ENCODE data around the gene LIMCH1. TPM values are rescaled to one million over a fixed set of nuclear protein-coding genes. Genes with fewer than 3 reads are reported as not detected.
"Not testable (repeated sequence)": the region's sequence is repeated elsewhere in the genome, so short reads cannot be mapped to it uniquely, and the experiment has no call there.

LIMCH1 gene
- total RNA-seq, 2 experiments from 2014 or later = not detected

DNA sequence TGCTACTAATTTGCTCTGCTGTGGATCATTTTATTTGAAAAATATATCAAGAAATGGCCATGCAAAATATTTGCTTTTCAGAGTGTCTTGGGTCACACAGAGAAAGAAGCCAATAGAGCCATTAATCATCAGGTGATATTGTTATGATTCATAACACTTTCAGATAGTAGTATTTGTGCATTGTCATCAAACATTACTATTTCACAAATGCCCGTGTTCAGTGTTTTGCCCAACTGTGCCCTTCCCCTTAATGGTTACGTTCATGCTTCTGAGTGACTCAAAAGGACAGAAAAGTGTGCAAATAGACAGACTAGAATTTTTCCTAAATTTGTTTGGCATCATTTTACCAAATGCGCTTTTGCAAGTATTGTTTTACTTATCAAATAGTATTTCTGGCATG, 164.0 kb downstream of the LIMCH1 start:
- H3K4me1 Mint-ChIP-seq (ENCODE audit: low read depth) = no peaks in the 10 kb centered on the region
- TF ChIP-seq, protein P1, sequence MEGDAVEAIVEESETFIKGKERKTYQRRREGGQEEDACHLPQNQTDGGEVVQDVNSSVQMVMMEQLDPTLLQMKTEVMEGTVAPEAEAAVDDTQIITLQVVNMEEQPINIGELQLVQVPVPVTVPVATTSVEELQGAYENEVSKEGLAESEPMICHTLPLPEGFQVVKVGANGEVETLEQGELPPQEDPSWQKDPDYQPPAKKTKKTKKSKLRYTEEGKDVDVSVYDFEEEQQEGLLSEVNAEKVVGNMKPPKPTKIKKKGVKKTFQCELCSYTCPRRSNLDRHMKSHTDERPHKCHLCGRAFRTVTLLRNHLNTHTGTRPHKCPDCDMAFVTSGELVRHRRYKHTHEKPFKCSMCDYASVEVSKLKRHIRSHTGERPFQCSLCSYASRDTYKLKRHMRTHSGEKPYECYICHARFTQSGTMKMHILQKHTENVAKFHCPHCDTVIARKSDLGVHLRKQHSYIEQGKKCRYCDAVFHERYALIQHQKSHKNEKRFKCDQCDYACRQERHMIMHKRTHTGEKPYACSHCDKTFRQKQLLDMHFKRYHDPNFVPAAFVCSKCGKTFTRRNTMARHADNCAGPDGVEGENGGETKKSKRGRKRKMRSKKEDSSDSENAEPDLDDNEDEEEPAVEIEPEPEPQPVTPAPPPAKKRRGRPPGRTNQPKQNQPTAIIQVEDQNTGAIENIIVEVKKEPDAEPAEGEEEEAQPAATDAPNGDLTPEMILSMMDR (IDR thresholded peaks at IDR 0.05) = no peak
- no peak for DNase-seq
- no peak overlapping the region for H3K4me3 Mint-ChIP-seq
- no peak for ATAC-seq
- intact Hi-C loops (cut with micrococcal nuclease) = no loop called here
- H3K27ac Mint-ChIP-seq = no peak overlapping the region
- H3K27me3 Mint-ChIP-seq = peaks cover 11% of the 10 kb centered on the region
- ChIA-PET CTCF (interaction anchor here (2.3 to 2.4 kb wide), 2 partner anchors 8 to 185 kb away, joined by 10 read pairs; no protein-coding TSS in a partner anchor), POLR2A (no interaction called here)
- H3K36me3 Mint-ChIP-seq (ENCODE audit: low read depth) = no peaks in the 10 kb centered on the region
- H3K9me3 Mint-ChIP-seq = no peaks in the 10 kb centered on the region

DNA sequence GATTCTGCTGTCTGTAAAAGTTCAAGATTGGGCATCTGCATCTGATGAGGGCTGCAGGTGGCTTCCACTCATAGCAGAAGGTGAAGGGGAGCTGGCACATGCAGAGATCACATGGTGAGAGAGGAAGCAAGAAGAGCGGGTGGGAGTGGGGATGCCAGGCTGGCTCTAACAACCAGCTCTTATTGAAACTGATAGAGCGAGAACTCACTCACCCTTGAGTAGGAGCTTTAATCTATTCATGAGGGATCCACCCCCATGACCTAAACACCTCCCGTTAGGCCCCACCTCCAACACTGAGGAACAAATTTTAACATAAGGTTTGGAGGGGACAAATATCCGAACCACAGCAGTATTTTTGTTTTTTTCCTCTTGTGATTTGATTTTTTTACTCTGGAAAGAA, 164.8 kb downstream of the LIMCH1 start:
- H3K4me1 Mint-ChIP-seq (ENCODE audit: low read depth) = no peaks in the 10 kb centered on the region
- no peaks in the 10 kb centered on the region for H3K9me3 Mint-ChIP-seq
- no peak overlapping the region for H3K27ac Mint-ChIP-seq
- peaks cover 9% of the 10 kb centered on the region for H3K27me3 Mint-ChIP-seq
- no peaks in the 10 kb centered on the region for H3K36me3 Mint-ChIP-seq (ENCODE audit: low read depth)
- ATAC-seq (no peak), DNase-seq (no peak)
- TF ChIP-seq, protein P1 (IDR thresholded peaks at IDR 0.05) = no peak
- ChIA-PET POLR2A (no interaction called here), CTCF (interaction anchor here (2.3 kb wide), 1 partner anchor 9 kb away, joined by 10 read pairs; no protein-coding TSS in a partner anchor)
- intact Hi-C loops (cut with micrococcal nuclease) = no loop called here
- H3K4me3 Mint-ChIP-seq = no peak overlapping the region

DNA sequence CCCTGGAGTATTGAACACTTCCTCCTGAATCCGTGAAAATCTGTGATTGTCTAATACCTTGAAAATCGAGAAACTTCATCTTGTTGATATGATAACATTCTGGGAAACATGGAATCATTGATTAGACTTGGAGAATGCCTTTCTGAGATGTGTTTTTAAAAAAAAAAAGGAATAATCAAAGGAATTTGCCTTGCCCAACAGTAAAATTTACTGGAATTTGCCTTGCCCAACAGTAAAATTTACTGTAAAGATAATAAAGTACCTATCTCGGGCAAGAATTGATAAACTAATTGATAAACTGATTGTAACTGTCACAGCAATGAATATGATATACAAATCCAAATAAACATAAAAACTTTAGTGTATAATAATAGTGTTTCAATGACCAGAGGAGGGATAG, 165.8 kb downstream of the LIMCH1 start:
- Mint-ChIP-seq H3K36me3 (ENCODE audit: low read depth) (no peaks in the 10 kb centered on the region), H3K4me1 (ENCODE audit: low read depth) (no peaks in the 10 kb centered on the region), H3K27ac (no peak overlapping the region), H3K27me3 (peaks cover 9% of the 10 kb centered on the region), H3K9me3 (no peaks in the 10 kb centered on the region), H3K4me3 (no peak overlapping the region)
- TF ChIP-seq, protein P1 (IDR thresholded peaks at IDR 0.05) = no peak
- ChIA-PET CTCF (no interaction called here), POLR2A (no interaction called here)
- DNase-seq (no peak), ATAC-seq (no peak)
- intact Hi-C loops (cut with micrococcal nuclease) = no loop called here

DNA sequence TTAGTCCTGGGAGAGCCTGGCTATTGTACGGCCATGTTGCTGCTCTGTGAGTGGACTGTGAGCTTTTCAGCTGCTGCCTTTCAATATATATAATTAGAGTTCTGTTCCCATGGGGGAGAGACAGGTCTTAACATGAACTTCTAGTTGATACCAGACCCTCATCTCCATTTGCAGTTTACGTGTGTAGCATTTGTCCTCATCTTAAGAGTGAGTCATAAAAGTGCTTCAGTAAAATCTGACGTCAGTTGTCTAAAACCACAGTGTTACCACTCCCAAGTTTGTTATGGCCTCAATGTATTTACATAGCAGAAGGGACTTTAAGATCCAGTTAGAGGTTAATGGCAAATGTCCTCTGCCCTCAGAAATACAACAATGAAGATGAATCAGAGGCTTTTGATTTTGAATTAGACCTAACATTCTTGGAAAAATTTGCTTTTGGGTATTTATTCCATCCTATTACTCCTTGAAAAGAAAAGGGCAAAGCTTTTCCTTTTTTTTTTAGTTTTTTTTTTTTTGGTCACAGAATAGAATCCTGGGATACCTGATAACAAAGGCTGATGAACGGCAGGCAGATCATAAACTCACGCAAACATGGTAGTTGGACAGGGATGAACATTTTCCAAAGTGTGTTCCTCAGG, 172.0 kb downstream of the LIMCH1 start:
- H3K27me3 Mint-ChIP-seq = peaks cover 3% of the 10 kb centered on the region
- no peak overlapping the region for H3K27ac Mint-ChIP-seq
- POLR2A ChIA-PET = no interaction called here
- intact Hi-C loops (cut with micrococcal nuclease) = no loop called here
- no peaks in the 10 kb centered on the region for H3K4me1 Mint-ChIP-seq (ENCODE audit: low read depth)
- H3K9me3 Mint-ChIP-seq = no peaks in the 10 kb centered on the region
- TF ChIP-seq, protein P1 (IDR thresholded peaks at IDR 0.05) = no peak
- no peak overlapping the region for H3K4me3 Mint-ChIP-seq
- H3K36me3 Mint-ChIP-seq (ENCODE audit: low read depth) = no peaks in the 10 kb centered on the region
- ATAC-seq (no peak), DNase-seq (no peak)
- CTCF ChIA-PET = interaction anchor here (0.6 to 1.4 kb wide), 2 partner anchors 17 to 179 kb away, joined by 3 read pairs; no protein-coding TSS in a partner anchor

DNA sequence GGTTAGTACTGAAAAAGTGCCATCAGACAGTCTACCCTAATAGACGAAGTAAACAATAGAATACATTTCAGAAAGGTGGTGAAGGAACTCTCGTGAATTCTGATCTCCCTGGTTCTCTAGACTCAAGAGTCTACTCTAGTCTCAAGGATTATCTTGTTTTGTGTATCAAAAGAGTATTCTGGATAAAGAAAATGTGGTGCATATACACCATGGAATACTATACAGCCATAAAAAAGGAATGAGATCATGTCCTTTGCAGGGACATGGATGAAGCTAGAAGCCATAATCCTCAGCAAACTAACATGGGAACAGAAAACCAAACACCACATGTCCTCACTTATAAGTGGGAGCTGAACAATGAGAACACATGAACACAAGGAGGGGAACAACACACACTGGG, 173.7 kb downstream of the LIMCH1 start:
- CTCF ChIA-PET; intact Hi-C loops (cut with micrococcal nuclease): not testable (repeated sequence)

More for the DNA sequence above, 173.7 kb downstream of the LIMCH1 start:
- H3K27me3 Mint-ChIP-seq; H3K36me3 Mint-ChIP-seq (ENCODE audit: low read depth); H3K4me1 Mint-ChIP-seq (ENCODE audit: low read depth); DNase-seq; H3K4me3 Mint-ChIP-seq; H3K27ac Mint-ChIP-seq; H3K9me3 Mint-ChIP-seq; ATAC-seq; POLR2A ChIA-PET: not testable (repeated sequence)
